H1 (cell line): ENCODE results near the gene LDLRAD4. TPM values are rescaled to one million over a fixed set of nuclear protein-coding genes. Genes with fewer than 3 reads are reported as not detected.

ENCODE experiments used
- CTCF ChIA-PET: fragments of 300-600 bp; sonication (Branson Sonifier 250); formaldehyde crosslinking; loops from one replicate; lab custom pipeline; 2021; ENCODE audit not compliant: partially characterized antibody; lab: Charles Lee
- POLR2A ChIA-PET: fragments of 300-600 bp; sonication (Branson Sonifier 250); formaldehyde crosslinking; loops from one replicate; lab custom pipeline; 2021; ENCODE audit warnings: inconsistent platforms; ENCODE audit not compliant: partially characterized antibody; lab: Charles Lee
- DNase-seq, 2 experiments: peaks; one replicate each; pipeline versions ENCODE4 v3.0.0 to v3.0.0-alpha.2; 2010 to 2022; ENCODE audit warnings: low spot score in 2 of 2, low read depth in 1 of 2, mixed read lengths in 1 of 2
- FAIRE-seq: peaks from 2 replicates; lab custom pipeline; 2011; peaks lifted over from hg19 to GRCh38; lab: Jason Lieb, UNC
- H2AFZ ChIP-seq: 2 replicates; pipeline ENCODE4 v1.8.1; 2012; ENCODE audit warnings: low read length, inconsistent platforms
- H2AK5ac ChIP-seq: 2 replicates; pipeline ENCODE4 v1.6.1; 2013; ENCODE audit warnings: low read depth, low read length
- H2BK120ac ChIP-seq: replicated peaks from 2 replicates; pipeline ENCODE3; 2013; ENCODE audit warnings: low read depth, low read length, inconsistent platforms
- H2BK12ac ChIP-seq: 2 replicates; pipeline ENCODE4 v1.6.1; 2013; ENCODE audit warnings: low read depth, low read length
- H2BK15ac ChIP-seq: 2 replicates; pipeline ENCODE4 v1.6.1; 2013; ENCODE audit warnings: low read length
- H2BK20ac ChIP-seq: 2 replicates; pipeline ENCODE4 v1.6.1; 2013; ENCODE audit warnings: low read length
- H2BK5ac ChIP-seq: 2 replicates; pipeline ENCODE4 v1.6.1; 2013; ENCODE audit warnings: low read depth, low read length
- H3K14ac ChIP-seq: 2 replicates; pipeline ENCODE4 v1.6.1; 2013; ENCODE audit warnings: inconsistent platforms; ENCODE audit not compliant: insufficient read length
- H3K18ac ChIP-seq: 2 replicates; pipeline ENCODE4 v1.6.1; 2013; ENCODE audit warnings: low read length; ENCODE audit errors: extremely low read depth
- H3K23ac ChIP-seq: 2 replicates; pipeline ENCODE4 v1.6.1; 2013; ENCODE audit warnings: inconsistent platforms; ENCODE audit not compliant: insufficient read length
- H3K23me2 ChIP-seq: 2 replicates; pipeline ENCODE4 v1.6.1; 2013; ENCODE audit warnings: low read depth, low read length
- H3K27ac ChIP-seq: 2 replicates; pipeline ENCODE4 v1.6.1; 2011; ENCODE audit warnings: low read depth, low read length, inconsistent platforms
- H3K27me3 ChIP-seq, 4 experiments: replicated peaks in 1 of 4; 1 replicate in 1 of 4; 2 replicates in 3 of 4; pipeline versions ENCODE4 v1.6.1 to v1.8.1; 2011 to 2013; ENCODE audit warnings: low read length in 3 of 4, mild to moderate bottlenecking in 3 of 4, inconsistent platforms in 2 of 4, mixed read lengths in 2 of 4, moderate library complexity in 1 of 4; ENCODE audit not compliant: control insufficient read depth in 3 of 4, insufficient read depth in 3 of 4; ENCODE audit errors: extremely low read depth in 1 of 4
- H3K36me3 ChIP-seq, 4 experiments: 2 replicates each; pipeline versions ENCODE4 v1.6.1 to v1.8.1; 2011 to 2013; ENCODE audit warnings: mild to moderate bottlenecking in 4 of 4, low read length in 3 of 4, moderate library complexity in 2 of 4, control low read depth in 1 of 4, inconsistent platforms in 1 of 4; ENCODE audit not compliant: insufficient read depth in 4 of 4, control insufficient read depth in 2 of 4
- H3K4ac ChIP-seq: replicated peaks from 2 replicates; pipeline ENCODE3; 2013; ENCODE audit warnings: low read length, low read depth, mixed read lengths, inconsistent platforms; ENCODE audit not compliant: insufficient read length
- H3K4me1 ChIP-seq, 4 experiments: replicated peaks in 1 of 4; 1 replicate in 1 of 4; 2 replicates in 3 of 4; pipeline versions ENCODE4 v1.6.1 to v1.8.1; 2011 to 2013; ENCODE audit warnings: low read length in 3 of 4, inconsistent platforms in 2 of 4, mixed read lengths in 1 of 4; ENCODE audit not compliant: insufficient read depth in 4 of 4, control insufficient read depth in 3 of 4
- H3K4me2 ChIP-seq, 2 experiments: 2 replicates each; pipeline versions ENCODE4 v1.6.1 to v1.8.1; 2011 to 2013; ENCODE audit warnings: low read depth in 2 of 2, low read length in 2 of 2, control low read depth in 1 of 2, inconsistent platforms in 1 of 2, mild to moderate bottlenecking in 1 of 2; ENCODE audit not compliant: insufficient read depth in 1 of 2
- H3K4me3 ChIP-seq, 4 experiments: fragments of 200-600, 300-600 bp in 1 of 4; sonication (generic), shearing (Covaris generic), sonication (Bioruptor Twin) in 1 of 4; 2 replicates each; pipeline versions ENCODE4 v1.5.1 to v1.8.1; 2011 to 2016; ENCODE audit warnings: low read length in 4 of 4, low read depth in 3 of 4, control low read depth in 2 of 4, inconsistent platforms in 2 of 4, mild to moderate bottlenecking in 2 of 4, mixed read lengths in 1 of 4, moderate library complexity in 1 of 4; ENCODE audit not compliant: insufficient read depth in 2 of 4; ENCODE audit errors: extremely low read depth in 1 of 4
- H3K56ac ChIP-seq: replicated peaks from 2 replicates; pipeline ENCODE3; 2013; ENCODE audit warnings: low read depth, mild to moderate bottlenecking, mixed read lengths, low read length, inconsistent platforms; ENCODE audit not compliant: insufficient read length
- H3K79me1 ChIP-seq: 2 replicates; pipeline ENCODE4 v1.6.1; 2013; ENCODE audit warnings: low read depth, low read length, control low read depth
- H3K79me2 ChIP-seq, 2 experiments: 2 replicates each; pipeline versions ENCODE4 v1.6.1 to v1.8.1; 2012 to 2013; ENCODE audit warnings: low read length in 2 of 2, mild to moderate bottlenecking in 2 of 2, inconsistent platforms in 1 of 2; ENCODE audit not compliant: insufficient read depth in 2 of 2, control insufficient read depth in 1 of 2
- H3K9ac ChIP-seq, 4 experiments: replicated peaks in 1 of 4; 1 replicate in 1 of 4; 2 replicates in 3 of 4; pipeline versions ENCODE4 v1.6.1 to v1.8.1; 2011 to 2013; ENCODE audit warnings: low read depth in 3 of 4, low read length in 3 of 4, control low read depth in 2 of 4, mild to moderate bottlenecking in 2 of 4, moderate library complexity in 2 of 4, inconsistent platforms in 1 of 4; ENCODE audit errors: extremely low read depth in 1 of 4
- H3K9me3 ChIP-seq, 2 experiments: 2 replicates each; pipeline versions ENCODE4 v1.6.1 to v1.8.1; 2012 to 2013; ENCODE audit warnings: mild to moderate bottlenecking in 2 of 2, moderate library complexity in 2 of 2, control low read depth in 1 of 2, inconsistent platforms in 1 of 2, low read depth in 1 of 2, low read length in 1 of 2, mixed read lengths in 1 of 2; ENCODE audit not compliant: insufficient read depth in 2 of 2
- H4K20me1 ChIP-seq, 2 experiments: replicated peaks in 1 of 2; 2 replicates each; pipeline versions ENCODE3 to v1.8.1; 2011 to 2013; ENCODE audit warnings: inconsistent platforms in 2 of 2, low read length in 2 of 2, mild to moderate bottlenecking in 1 of 2; ENCODE audit not compliant: insufficient read depth in 2 of 2, control insufficient read depth in 1 of 2
- H4K5ac ChIP-seq: 2 replicates; pipeline ENCODE4 v1.6.1; 2013; ENCODE audit warnings: low read length, low read depth, mixed read lengths, inconsistent platforms; ENCODE audit not compliant: insufficient read length
- H4K8ac ChIP-seq: 2 replicates; pipeline ENCODE4 v1.8.0; 2013; ENCODE audit warnings: mild to moderate bottlenecking, moderate library complexity, low read length, inconsistent platforms; ENCODE audit not compliant: insufficient read depth; ENCODE audit errors: extremely low read depth
- H4K91ac ChIP-seq: replicated peaks from 2 replicates; pipeline ENCODE3; 2013; ENCODE audit warnings: low read length, mixed read lengths, inconsistent platforms; ENCODE audit not compliant: insufficient read length
- CHD1 ChIP-seq: IDR thresholded peaks from 2 replicates; pipeline ENCODE4 v1.6.1; 2012; ENCODE audit warnings: low read depth, low read length, improper control_type of control experiment
- CHD2 ChIP-seq: IDR thresholded peaks from 2 replicates; pipeline ENCODE4 v1.6.1; 2012; ENCODE audit warnings: low read length, improper control_type of control experiment
- CREB1 ChIP-seq: IDR thresholded peaks from 2 replicates; pipeline ENCODE4 v1.6.1; 2012; ENCODE audit warnings: inconsistent platforms
- KDM4A ChIP-seq: IDR thresholded peaks from one replicate; pipeline ENCODE4 v1.7.1; 2012; ENCODE audit warnings: low read depth, mild to moderate bottlenecking, moderate library complexity, low read length, inconsistent platforms; ENCODE audit not compliant: severe bottlenecking
- POU5F1 ChIP-seq: IDR thresholded peaks from 2 replicates; pipeline ENCODE4 v1.6.1; 2011; ENCODE audit warnings: low read depth, mild to moderate bottlenecking, low read length, moderate library complexity
- RFX5 ChIP-seq: IDR thresholded peaks from 2 replicates; pipeline ENCODE4 v1.6.1; 2011; ENCODE audit warnings: low read depth, low read length, improper control_type of control experiment, borderline replicate concordance
- RXRA ChIP-seq: IDR thresholded peaks from 2 replicates; pipeline ENCODE4 v1.6.1; 2011; ENCODE audit warnings: low read depth, mild to moderate bottlenecking, low read length, moderate library complexity; ENCODE audit not compliant: insufficient read depth
- SP2 ChIP-seq: IDR thresholded peaks from 2 replicates; pipeline ENCODE4 v1.6.1; 2012; ENCODE audit warnings: mild to moderate bottlenecking, low read length, inconsistent platforms
- SRF ChIP-seq: IDR thresholded peaks from 2 replicates; pipeline ENCODE4 v1.6.1; 2011; ENCODE audit warnings: mild to moderate bottlenecking, low read depth, low read length, moderate library complexity
- WGBS, 2 experiments: shearing (Covaris generic) in 1 of 2; methylation state at CpG; one replicate each; pipeline versions ENCODE4 v1.1.6 to v1.1.7; 2013 to 2015; ENCODE audit warnings: low lambda C conversion rate in 2 of 2, mixed read lengths in 2 of 2, inconsistent platforms in 1 of 2, low coverage in 1 of 2, missing lambda C conversion rate in 1 of 2; ENCODE audit not compliant: insufficient replicate concordance in 2 of 2, insufficient coverage in 1 of 2, insufficient read length in 1 of 2; ENCODE audit errors: extremely low coverage in 1 of 2, missing lambda C conversion rate in 1 of 2; 5-methylcytosine and 5-hydroxymethylcytosine counted together
- polyA plus RNA-seq, 7 experiments: library from polyadenylated mRNA; depleted of rRNA in 3 of 7; stranded (reverse) in 5 of 7; unstranded in 2 of 7; fragments of >200 nt in 5 of 7; fragments of 200-250 nt in 2 of 7; gene quantifications; 1 replicate in 5 of 7; 2 replicates in 1 of 7; 4 replicates in 1 of 7; pipeline versions ENCODE4 v1.2.1 to v1.2.3, GENCODE V29; 2011 to 2013; ENCODE audit warnings: missing spikeins in 2 of 7, mixed read lengths in 2 of 7
- total RNA-seq: library from RNA; stranded (reverse); fragmentation: NEBNext Ultra II Directional; extraction: Animal tissue kit (Norgen Biotek cat#: 25700); gene quantifications from 2 replicates; pipeline ENCODE4 v1.2.1, GENCODE V29; 2021
- TF ChIP-seq, protein P1 (sequence below): IDR thresholded peaks from 2 replicates; pipeline ENCODE4 v1.6.1; 2012; ENCODE audit warnings: inconsistent platforms

Gene LDLRAD4
- total and polyA plus RNA-seq, 2 of the 8 experiments (the other 6 are each of a cell fraction or from before 2014, with no cell fraction given), result 0.77 to 1.4 TPM

DNA sequence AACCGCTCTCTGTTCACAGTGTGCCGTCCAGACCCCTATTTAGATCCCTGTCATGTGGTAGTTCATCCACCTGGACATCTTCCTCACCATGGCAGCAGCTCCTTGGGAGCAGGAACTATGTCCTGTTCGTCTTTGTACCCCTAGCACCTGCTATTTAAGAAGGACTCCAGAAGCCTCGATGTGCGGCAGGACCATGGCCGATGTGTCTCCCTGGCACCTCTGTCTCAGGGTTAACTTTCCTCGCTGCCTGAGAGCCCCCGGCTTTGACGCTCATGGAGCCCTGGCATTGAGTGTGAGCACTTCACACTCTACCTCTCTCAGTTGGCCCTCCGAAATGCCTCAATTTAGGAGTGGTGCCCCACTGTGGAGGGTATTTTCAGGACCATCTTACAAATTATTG lies 355.8 kb downstream of the LDLRAD4 start:
- Histone ChIP-seq H2BK20ac (no peak overlapping the region), H3K79me2 (no peaks in the 10 kb centered on the region), H2AK5ac (no peak overlapping the region), H3K4me1 (no peaks in the 10 kb centered on the region), H3K27ac (no peak overlapping the region), H2BK15ac (no peak overlapping the region), H3K23me2 (no peaks in the 10 kb centered on the region), H3K9me3 (no peaks in the 10 kb centered on the region), H4K8ac (no peak overlapping the region), H2BK5ac (no peak overlapping the region), H3K18ac (no peak overlapping the region), H4K20me1 (no peaks in the 10 kb centered on the region), H3K4ac (no peak overlapping the region), H3K36me3 (no peaks in the 10 kb centered on the region), H4K91ac (no peak overlapping the region), H3K79me1 (no peaks in the 10 kb centered on the region), H3K56ac (no peak overlapping the region), H3K9ac (no peak overlapping the region), H3K14ac (no peak overlapping the region), H2BK12ac (no peak overlapping the region), H2AFZ (no peak overlapping the region), H3K4me2 (no peak overlapping the region), H3K27me3 (no peaks in the 10 kb centered on the region), H4K5ac (no peak overlapping the region), H2BK120ac (no peak overlapping the region), H3K23ac (no peak overlapping the region), H3K4me3 (no peak overlapping the region)
- 91% methylated on average over 10 of the region's 10 CpGs; no CpG with 5 or more reads in 1 of the 2 experiments for WGBS, 2 experiments
- ChIA-PET CTCF (interaction anchor here (0.6 kb wide), 1 partner anchor 109 kb away, joined by 6 read pairs; no protein-coding TSS in a partner anchor), POLR2A (no interaction called here)
- TF ChIP-seq CHD1 (no peak), SRF (no peak), POU5F1 (no peak), CHD2 (no peak), KDM4A (no peak), CREB1 (no peak), RXRA (no peak), SP2 (no peak), RFX5 (no peak)
- TF ChIP-seq, protein P1, sequence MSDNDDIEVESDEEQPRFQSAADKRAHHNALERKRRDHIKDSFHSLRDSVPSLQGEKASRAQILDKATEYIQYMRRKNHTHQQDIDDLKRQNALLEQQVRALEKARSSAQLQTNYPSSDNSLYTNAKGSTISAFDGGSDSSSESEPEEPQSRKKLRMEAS, result no peak
- DNase-seq (no peak), FAIRE-seq (no peak)
